HG03432 (cell line): ENCODE data around the gene MCAT.

Experiments used
- ATAC-seq: cut with Tn5 transposase; IDR thresholded peaks from one replicate; pipeline ENCODE4 v1.9.1; 2021; ENCODE audit warnings: mild to moderate bottlenecking, moderate library complexity; ENCODE audit not compliant: unreplicated experiment

MCAT gene

DNA sequence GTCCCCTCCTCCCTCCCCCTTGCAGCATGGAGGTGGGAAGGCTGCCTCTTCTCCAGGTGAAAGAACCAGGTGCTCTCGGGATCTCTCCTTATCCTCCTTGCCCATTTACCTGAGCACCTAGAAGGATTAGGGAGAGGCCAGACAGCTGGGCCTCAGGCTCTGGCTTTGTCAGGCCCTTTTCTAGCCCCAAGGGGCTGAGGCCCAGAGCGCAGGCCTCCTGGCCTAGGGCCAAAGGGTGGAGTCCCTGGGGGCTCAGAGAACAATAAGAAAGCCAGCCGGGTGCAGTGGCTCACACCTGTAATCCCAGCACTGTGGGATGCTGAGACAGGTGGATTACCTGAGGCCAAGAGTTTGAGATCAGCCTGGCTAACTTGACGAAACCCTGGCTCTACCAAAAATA is 48.6 kb downstream of the MCAT start:
- no peak for ATAC-seq

DNA sequence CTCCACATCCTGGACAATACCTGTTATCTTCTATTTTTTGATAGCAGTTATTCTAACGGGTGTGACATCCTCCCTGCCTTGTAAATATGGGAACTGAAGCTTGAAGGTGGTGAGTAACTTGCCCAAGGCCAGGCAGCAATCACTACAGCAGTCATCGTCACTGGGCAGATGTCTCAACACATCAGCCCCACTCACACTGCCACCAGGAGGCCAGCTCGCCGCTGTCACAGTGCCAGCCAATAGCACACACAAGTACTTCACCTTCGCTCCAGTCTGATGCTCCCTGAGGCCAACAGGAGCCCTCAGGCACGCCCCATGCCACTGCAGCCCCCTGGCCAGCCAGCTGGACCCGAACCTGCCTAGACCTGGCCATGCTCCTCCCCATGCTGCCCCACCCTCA is 49.1 kb downstream of the MCAT start:
- ATAC-seq, result no peak

DNA sequence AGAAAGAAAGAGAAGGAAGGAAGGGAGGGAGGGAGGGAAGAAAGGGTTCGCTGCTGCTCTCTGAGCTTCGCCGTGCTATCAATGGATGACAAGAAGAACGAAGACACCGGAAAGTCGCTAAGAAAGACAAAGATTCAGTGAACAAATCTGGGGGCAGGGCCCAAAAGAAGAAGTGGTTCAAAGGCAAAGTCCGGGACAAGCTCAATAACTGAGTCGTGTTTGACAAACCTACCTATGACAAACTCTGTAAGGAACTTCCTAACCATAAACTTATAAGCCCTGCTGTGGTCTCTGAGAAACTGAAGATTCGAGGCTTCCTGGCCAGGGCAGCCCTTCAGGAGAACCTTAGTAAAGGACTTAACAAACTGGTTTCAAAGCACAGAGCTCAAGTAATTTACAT is 51.1 kb downstream of the MCAT start:
- ATAC-seq, result no peak

DNA sequence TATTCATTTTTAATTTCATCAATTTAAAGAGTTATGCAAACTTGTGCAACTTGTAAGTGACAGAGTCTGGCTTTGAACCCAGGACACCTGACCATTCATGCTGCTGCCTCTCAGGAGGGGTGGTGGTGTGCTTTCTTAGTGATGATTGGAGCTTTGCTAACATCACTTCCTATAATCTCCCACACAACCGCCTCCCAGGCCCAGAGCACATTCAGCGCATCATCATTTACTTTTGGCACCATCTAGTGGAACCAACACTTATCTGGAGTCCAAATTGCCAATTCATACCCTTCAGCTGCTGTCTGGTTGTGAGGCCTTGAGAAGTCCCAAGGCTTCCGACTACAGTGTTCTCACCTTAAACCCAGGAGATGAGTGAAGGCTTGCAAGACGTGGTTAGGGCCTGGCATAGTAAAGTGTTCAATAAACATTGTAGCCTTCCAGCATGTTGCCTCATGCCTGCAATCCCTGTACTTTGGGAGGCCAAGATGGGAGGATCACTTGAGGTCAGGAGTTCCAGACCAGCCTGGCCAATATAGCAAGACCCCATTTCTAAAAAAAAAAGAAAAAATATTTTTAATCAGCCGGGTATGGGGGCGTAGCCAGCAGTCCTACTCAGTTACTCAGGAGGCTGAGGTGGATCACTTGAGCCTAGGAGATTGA is 52.9 kb downstream of the MCAT start:
- ATAC-seq, result no peak

DNA sequence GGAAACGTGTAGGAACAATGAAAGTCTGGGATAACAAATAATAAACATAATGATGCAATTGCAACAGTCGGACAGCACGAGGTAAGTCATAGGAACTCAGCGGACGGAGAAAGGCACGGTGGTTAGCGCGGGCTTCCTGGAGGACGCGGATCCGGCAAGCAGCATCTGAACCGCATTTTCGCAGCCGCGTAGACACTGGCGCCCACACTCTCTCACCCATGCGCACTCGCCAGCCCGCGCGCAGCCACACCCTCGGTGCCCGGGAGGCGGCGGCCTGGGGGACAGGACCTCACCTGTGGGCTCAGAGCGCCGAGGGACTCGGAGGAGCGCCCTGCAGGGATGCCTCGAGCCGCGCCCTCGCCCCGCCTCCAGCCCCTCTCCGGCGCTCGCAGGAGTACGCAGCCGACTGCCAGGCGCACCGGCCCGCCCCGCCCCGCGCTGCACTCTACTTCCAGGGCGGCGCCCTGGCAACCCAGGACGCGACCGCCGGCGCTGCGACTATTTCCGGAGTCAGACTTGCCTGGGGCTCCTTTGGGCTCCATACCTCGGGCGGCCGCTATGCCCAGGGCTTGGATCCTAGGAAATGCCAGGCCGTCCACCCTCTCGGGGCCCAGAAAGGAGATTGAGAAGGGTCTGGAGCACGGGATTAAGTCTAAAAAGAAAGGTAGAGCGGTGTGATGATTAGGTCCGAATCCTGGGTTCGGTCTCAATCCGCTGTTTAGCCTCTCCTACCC is 54.0 kb downstream of the MCAT start, which contains the start of gene TTLL1:
TTLL1 (minus strand) TSS at position 408 of the 734 bp plus-strand sequence. CDS start 13,805 bp downstream, outside the sequence.
- ATAC-seq, result peak; percentile 85

DNA sequence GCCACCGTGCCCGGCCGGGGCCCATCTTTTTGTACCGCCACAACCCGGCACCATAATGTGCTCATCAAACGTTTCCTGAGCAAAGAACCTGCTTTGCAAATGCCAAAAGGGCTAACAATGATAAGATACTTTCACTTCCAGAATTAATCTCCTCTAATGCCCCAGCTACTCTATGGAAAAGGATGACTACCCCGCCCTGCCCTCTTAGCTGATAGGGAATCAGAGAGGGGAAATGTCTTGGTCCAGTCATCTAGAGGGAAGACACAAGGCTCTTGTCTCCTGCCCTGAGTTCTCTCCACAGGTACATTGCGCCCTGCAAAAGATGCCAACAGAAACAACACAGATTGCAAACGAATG is 54.6 kb downstream of the MCAT start:
- ATAC-seq, result no peak

DNA sequence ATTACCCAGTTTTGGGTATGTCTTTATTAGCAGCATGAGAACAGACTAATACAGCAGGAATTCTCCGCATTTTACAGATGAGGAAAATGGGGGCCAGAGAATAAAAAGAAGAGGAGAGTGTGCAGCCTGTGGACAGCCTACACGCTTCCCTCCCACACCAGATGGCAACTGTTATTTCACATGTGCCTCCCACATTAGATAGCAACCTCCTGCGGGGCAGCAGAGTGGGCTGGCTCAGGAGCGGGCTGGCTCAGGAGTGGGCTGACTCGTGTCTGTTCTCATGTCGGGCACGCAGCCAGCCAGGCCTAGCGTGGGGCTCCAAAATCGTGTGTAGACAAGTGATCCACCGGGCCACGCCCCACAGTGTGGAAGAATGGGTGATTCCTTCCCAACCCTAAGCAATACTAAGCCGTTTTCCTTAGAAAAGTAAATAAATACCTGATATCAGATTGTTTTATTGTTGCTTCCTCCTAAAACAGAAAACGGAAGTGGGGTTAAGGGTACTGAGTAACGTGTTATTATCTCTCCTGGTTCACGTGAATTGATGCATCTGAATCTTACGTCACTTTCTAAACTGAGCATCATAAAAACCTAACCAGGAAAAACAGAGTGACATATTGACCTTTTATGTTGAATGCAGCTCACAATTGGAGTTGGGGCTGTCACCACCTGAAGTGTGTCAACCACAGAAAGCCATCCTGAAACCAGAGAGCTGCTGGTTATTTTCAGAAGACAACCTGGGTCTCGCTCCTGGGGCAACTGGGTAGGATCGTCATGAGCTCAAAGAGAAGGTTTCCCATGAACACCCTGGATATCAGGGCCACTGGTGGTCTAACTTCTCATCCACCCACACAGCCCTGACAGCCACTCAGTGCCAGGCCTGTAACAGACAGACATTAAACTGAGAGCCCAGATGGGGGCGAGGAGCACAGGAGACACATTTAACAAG is 57.3 kb downstream of the MCAT start:
- ATAC-seq, result no peak
